ENCODE results near the gene CPSF2. TPM values are rescaled to one million over a fixed set of nuclear protein-coding genes. Genes with fewer than 3 reads are reported as not detected.

CPSF2 gene
- total and polyA plus RNA-seq, 2 of the 13 experiments (the other 11 are each of a cell fraction or from before 2014, with no cell fraction given), result 14.3 to 67.9 TPM

GRCh38 chr14:92121670-92122350 lies at the start of gene CPSF2, which contains the start of gene NDUFB1 (continued):
- TF ChIP-seq AFF4 (CRISPR knock-in tag; IDR thresholded peaks at IDR 0.05), result 0 out of 2 replicates have a peak, but pooled peaks have one; percentile 61
- TF ChIP-seq DRAP1 (CRISPR knock-in tag; IDR thresholded peaks at IDR 0.05), result peak; percentile 86
- peak; percentile 3; the same call in 1 of the 2 replicates for TF ChIP-seq PHF21A (CRISPR knock-in tag; IDR thresholded peaks at IDR 0.05)
- no peak for TF ChIP-seq ATF1 (CRISPR knock-in tag; IDR thresholded peaks at IDR 0.05)
- no peak for TF ChIP-seq RFXAP (CRISPR knock-in tag; IDR thresholded peaks at IDR 0.05; ENCODE audit: borderline replicate concordance)
- TF ChIP-seq BCL6 (CRISPR knock-in tag; IDR thresholded peaks at IDR 0.05), result no peak
- TF ChIP-seq ZNF24 (IDR thresholded peaks at IDR 0.05), result no peak
- no peak for TF ChIP-seq GMEB2 (CRISPR knock-in tag; IDR thresholded peaks at IDR 0.05; ENCODE audit: low read depth)
- no peak for TF ChIP-seq ATF2 (CRISPR knock-in tag; IDR thresholded peaks at IDR 0.05)
- no peak for TF ChIP-seq ZNF878 (CRISPR knock-in tag; IDR thresholded peaks at IDR 0.05)
- TF ChIP-seq HNRNPLL (IDR thresholded peaks at IDR 0.05; ENCODE audit: low read depth, low read length, poor library complexity, severe bottlenecking), result peak; percentile 45
- peak; percentile 59 for TF ChIP-seq PHF20 (CRISPR knock-in tag; IDR thresholded peaks at IDR 0.05)
- TF ChIP-seq BRD4 (CRISPR knock-in tag; IDR thresholded peaks at IDR 0.05), result peak; percentile 93
- peak; percentile 66 for TF ChIP-seq CREM (IDR thresholded peaks at IDR 0.05)
- TF ChIP-seq CREM (CRISPR knock-in tag; IDR thresholded peaks at IDR 0.05), result no peak
- TF ChIP-seq DPF2 (CRISPR knock-in tag; IDR thresholded peaks at IDR 0.05; ENCODE audit: borderline replicate concordance, low read depth), result no peak
- TF ChIP-seq ZNF777 (CRISPR knock-in tag; IDR thresholded peaks at IDR 0.05), result peak; percentile 57
- TF ChIP-seq ZNF782 (CRISPR knock-in tag; IDR thresholded peaks at IDR 0.05; ENCODE audit: borderline replicate concordance), result peak; percentile 13; the same call in 1 of the 2 replicates
- no peak for TF ChIP-seq ZFP36L1 (CRISPR knock-in tag; IDR thresholded peaks at IDR 0.05)
- no peak for TF ChIP-seq PPARG (CRISPR knock-in tag; conservative IDR thresholded peaks at IDR 0.05)
- TF ChIP-seq FOXO1 (CRISPR knock-in tag; IDR thresholded peaks at IDR 0.05), result no peak; the same call in 1 of the 2 replicates
- TF ChIP-seq ONECUT2 (CRISPR knock-in tag; IDR thresholded peaks at IDR 0.05), result no peak
- TF ChIP-seq ZNF550 (CRISPR knock-in tag; IDR thresholded peaks at IDR 0.05; ENCODE audit: borderline replicate concordance), result no peak
